ENCODE data around the gene NDST1.

NDST1 gene

DNA sequence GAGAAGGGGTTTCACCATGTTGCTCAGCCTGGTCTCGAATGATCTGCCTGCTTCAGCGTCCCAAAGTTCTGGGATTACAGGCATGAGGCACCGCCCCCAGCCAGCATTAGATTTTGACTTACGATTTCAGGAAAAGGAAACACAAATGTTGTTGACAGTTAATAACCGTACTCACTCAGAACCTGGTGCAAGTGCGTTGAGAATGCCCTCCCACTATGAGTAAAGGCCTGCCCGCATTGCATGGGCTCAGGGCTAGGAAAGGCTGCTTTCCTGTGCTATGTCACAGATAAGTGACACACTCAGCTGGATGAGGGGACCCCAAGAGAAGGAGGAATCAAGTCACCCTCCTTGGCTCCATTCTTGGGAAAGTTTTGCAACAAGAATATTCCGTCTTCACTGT, 42.4 kb downstream of the NDST1 start:
- no peak for DNase-seq

- no peak for DNase-seq
These were observed 43.1 kb downstream of the NDST1 start for GRCh38 chr5:150551066-150551465.

DNA sequence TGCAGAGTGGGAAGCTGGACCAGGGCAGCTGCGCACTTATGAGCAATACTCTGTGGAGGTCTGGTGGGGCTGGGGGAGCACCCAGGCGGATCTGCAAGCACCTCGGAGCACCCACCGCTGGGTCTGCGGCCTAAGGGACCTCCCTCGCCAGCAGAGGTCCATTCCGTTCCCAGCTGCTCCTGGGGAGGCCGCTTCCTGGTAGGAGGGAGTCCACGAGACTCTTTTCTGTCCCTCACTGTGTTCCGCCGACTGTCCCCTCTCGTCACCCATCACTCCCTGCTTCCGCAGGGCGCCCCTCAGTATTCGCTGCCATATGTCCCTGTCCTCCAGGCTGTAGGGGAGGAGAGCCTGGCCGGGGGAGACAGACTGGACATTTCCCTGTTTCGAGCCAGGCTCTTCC, 45.5 kb downstream of the NDST1 start:
- no peak for DNase-seq

DNA sequence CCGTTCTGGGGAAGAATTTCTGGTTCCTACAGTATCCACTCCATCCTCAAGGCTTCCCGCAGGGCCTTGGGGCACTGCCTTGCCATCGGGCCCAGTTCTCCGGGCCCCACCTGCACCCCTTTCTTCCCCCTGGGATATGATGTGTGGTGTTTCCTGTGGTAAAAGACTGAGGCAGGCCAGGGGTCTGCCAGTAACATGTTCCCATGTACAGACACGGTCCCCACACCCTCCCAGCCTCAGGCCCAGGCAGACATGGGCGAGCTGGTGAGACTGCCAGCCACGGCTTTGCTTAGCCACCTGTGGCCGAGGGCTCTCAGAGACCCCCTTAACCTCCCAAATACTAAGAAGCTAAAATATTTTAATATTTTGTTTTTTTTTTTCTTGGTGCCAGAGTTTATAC, 46.0 kb downstream of the NDST1 start:
- no peak for DNase-seq

DNA sequence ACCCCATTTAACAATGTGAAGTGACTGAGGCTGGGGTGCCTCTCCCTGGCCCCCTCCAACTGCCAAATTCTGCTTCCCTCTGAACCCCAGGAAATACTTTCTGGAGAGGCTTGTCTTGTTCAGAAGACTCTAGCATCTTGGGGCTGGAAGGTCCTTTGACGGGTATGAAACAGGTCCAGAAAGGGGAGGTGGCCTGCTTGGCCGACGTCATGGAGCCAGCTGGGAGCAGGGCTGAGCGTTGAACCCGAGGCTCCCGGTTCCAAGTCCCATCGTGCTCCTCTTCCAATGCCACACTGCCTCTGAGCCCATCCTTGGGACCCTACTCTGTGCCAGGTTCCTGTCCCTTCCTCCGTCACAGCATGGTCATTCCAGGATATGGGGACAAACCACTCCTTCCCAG, 46.9 kb downstream of the NDST1 start:
- DNase-seq, result no peak

GRCh38 chr5:150556106-150556505, 48.2 kb downstream of the NDST1 start:
- DNase-seq, result no peak

DNA sequence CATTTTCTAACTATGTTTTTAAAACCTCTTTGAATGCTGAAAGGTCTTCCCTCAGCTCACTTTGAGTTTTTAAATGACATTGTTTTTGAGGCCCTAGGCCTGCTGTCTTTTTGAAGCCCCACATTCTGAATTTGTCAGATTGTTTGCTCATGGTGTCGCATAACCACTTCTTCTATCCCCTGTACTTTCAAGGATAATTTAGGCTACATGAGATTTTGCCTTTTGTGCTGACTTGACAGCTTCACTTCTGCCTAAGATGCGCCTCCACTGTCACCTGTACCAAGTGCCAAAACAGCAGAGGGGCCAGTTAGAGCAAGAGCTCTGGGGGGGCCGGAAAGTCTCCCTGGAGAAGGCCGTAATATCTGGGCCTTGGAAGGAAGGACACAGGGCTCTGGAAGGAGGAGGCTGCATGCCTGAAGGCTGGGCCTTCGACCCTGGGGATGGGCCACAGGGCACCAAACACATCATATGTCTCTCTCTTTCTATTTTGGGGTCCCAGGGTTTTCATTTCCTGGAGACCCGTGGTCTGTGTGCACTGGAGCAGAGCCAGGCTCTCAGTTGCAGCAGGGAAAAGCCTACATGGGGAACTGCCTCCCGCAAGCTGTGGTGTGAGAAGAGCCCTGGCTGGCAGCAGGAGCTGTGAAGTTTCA, 49.1 kb downstream of the NDST1 start:
- DNase-seq, result no peak

GRCh38 chr5:150557509-150557872, 49.6 kb downstream of the NDST1 start:
- DNase-seq, result no peak

- DNase-seq, result no peak
These were observed 50.2 kb downstream of the NDST1 start for GRCh38 chr5:150558088-150558621.

GRCh38 chr5:150559088-150559487, 51.2 kb downstream of the NDST1 start:
- no peak for DNase-seq

GRCh38 chr5:150559701-150560100, 51.8 kb downstream of the NDST1 start:
- no peak for DNase-seq

- peak; percentile 91 for DNase-seq
These were observed 52.7 kb downstream of the NDST1 start for GRCh38 chr5:150560401-150561191.

DNA sequence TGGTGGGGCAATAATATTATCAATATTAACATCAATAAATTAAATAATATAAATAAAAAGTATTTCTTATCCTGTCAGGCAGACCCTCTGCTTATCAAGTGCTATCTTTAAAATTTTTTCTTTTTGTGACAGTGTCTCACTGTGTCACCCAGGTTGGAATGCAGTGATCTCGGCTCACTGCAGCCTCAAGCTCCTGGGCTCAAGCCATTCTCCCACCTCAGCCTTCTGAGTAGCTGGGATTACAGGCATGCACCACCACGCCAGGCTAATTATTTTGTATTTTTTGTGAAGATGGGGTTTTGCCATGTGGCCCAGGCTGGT, 53.2 kb downstream of the NDST1 start:
- DNase-seq, result no peak

- DNase-seq, result no peak
These were observed 53.8 kb downstream of the NDST1 start for GRCh38 chr5:150561571-150562275.

- DNase-seq, result no peak
These were observed 54.9 kb downstream of the NDST1 start for GRCh38 chr5:150562832-150563231.

DNA sequence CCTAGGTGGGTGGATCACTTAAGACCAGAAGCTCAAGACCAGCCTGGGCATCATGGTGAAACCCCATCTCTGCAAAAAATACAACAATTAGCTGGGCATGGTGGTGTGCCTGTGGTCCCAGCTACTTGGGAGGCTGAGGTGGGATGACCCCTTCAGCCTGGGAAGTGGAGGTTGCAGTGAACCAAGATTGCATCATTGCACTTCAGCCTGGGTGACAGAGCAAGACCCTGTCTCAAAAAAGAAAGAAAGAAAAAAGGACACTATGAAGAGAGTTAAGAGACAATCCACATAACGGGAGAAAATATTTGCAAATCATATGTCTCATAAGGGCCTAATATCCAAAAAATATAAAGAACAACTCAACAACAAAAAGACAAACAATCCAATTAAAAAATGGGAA, 57.9 kb downstream of the NDST1 start:
- no peak for DNase-seq

GRCh38 chr5:150567031-150567717, 59.2 kb downstream of the NDST1 start:
- DNase-seq, result no peak

GRCh38 chr5:150568663-150569062, 60.7 kb downstream of the NDST1 start:
- DNase-seq, result no peak

DNA sequence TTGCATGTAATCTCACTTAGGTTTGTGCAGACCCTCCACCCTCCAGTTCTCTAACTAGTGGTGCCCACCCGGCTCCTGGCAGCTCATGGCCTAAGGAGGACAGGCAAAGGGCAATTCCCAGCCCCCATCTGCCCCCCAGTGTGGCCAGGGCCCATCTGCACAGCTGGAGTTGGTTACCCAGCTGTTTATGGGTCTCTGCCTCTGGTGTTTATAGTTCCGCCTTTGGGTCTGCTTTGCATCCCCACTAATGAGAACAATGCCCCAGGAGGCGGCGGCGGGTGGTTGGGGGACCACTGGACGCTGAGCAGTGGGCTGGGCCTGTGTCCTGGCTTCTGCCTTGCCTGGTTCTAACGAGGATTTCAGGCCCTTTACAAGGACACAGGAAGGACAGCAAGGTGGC, 62.4 kb downstream of the NDST1 start:
- no peak for DNase-seq

DNA sequence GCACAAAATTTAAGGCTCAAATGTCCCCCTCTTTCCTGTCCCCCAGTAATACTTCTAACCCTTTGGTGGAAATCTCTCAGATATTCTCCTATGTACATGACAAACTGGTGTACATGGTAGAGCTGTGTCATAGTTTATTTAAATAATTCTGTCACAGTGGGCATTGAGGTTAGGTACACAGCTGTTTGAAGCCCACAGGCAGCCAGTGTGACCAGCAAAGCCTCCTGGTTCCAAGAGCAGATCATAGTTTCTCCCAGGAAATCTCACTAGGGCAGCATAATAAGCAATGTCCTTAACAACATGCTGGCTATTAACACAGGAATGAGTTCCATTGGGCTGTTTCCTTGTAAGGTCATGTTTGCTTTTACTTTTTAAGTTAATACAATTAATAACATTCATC, 63.9 kb downstream of the NDST1 start:
- DNase-seq, result no peak

DNA sequence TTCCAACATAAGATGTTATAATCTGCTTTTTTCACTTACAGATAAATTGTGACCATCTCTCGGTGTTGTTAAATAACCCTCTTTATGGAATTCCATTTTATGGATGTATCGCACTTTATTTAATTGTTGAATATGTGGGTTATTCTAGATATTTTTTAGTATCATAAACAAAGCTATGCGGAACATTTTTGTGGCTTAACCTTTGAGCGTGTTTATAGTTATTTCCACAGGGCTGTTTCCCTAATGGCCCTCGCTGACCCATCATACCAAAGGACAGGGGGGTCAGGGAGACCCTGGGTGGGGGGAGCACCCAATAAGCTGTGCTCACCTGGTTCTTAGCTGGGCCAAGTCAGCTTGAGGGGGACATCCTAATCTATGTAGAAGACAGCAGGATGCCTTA, 65.3 kb downstream of the NDST1 start:
- DNase-seq, result no peak

DNA sequence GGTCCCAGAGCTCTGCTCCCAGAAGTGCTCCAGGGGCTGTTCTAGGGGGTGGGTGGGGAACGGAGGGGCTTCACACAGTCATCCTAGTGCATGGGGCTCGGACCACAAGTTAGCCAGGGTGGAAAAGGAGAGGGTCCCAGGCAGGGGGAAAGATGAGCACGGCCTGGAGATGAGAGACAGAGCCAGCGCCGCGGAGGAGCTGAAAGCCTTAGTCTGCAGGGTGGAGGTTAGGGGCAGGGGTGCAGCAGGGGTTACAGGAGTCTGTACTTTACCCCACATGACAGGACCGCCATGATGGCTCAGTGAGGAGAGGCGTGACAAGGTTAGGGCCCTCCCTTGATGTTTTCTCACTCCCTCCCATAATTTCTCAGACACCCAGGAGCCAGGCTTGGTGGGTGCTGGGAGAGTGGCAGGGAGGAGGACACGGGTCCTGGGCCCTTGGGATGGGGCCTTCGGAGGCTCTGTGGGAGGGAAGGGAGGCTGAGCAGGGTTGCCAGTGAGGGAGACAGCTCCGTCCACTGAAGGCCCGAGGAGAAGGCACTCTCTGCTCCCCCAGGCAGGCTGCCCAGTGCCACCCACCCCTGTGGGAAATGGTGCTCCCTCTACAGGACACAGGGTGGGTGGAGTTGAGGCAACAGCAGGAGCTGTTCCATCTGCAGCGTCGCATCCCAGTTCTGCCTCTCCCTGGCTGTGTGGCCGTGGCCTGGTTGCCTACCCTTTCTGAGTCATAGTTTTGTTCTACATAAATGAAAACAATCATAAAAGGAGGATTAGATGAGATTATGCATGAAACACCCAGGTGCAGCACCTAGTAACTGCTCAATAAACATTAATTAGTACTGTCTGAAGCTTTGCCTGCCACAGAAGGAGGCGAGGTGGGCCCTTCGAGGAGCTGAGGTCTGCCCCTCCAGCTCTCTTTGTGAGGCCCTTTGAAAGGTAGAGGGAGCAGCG, 66.2 kb downstream of the NDST1 start:
- no peak for DNase-seq

All from activated CD8-positive, alpha-beta memory T cell treated with anti-CD3 and anti-CD28 coated beads for 24 hours (primary cell).